GM21717 (cell line): ENCODE results near the gene KLRF2.

Experiments
- ATAC-seq: cut with Tn5 transposase; IDR thresholded peaks from one replicate; pipeline ENCODE4 v1.9.1; 2021; ENCODE audit warnings: mild to moderate bottlenecking, moderate library complexity; ENCODE audit not compliant: unreplicated experiment

KLRF2 gene

DNA sequence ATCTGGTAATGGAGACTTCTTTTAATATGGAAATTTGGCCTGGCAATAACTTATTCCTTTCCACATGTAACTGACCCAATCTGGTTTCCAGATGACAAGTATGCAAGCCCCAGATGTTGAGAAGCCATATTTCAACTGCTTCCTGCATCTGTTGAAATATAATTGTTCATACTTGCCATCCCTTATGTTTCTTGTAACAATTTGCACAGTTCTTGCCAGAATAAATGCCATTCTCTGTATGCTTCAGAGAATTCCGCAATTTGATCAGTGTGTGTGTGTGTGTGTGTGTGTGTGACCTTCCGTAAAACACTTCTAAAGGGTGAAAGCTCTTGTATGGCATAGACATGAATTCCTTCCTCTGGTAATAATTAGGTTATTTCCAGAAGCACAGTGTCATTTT lies 52.7 kb downstream of the KLRF2 start:
- no peak for ATAC-seq

DNA sequence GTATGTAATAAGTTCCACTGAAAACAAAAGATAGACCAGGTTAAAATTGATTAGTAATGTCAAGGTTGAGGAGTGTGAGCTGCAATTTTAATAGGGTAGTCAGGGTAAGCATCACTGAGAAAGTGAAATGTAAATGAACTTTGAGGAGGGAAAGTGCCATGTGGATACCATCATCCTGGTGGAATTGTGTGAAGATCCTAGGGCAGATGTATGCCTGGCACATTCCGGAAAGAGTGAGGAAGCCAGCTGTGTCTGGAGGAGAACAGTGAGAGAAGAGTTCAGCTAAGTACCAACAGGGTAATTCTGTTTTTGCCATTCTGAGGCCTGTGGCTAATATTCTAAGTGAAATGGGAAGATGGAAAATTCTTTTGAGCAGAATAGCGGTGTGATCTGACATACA lies 53.7 kb downstream of the KLRF2 start:
- ATAC-seq = no peak

DNA sequence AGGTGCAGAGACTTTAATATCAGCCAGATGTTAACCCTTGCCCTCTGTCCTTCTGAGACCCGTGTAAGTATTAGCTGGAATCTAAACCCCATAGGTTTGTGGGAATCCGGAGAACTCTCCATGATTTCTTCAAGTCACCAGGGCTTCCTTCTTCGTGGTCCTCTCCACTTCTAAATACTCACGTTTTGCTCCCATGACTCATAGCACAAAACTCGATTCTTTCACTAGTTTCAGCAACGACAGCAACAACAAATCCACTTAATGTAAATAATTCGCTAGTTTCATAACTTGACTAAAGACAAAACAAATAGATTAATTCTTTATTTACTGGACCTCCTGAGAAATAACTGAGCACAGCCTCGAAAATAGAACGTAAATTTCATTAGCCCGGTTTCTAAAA lies 55.3 kb downstream of the KLRF2 start:
- no peak for ATAC-seq

DNA sequence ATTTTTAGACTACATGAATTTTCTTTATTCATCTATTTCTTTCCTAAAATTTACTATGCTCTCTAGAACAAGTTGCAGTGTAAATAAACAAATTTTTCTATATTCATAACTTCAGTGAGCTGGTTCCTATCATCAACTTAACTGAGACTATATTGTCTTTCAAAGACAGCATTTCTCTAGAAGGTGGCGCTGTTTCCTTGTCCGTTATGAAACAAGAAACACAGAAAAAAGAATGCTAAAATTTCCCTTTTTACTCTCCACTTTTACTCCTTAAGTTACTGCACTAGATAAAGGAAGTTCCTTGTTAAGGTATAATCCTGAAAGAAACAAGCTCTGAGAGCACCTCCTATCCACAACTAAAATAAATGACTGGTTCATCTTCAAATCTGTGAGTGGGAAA lies 59.1 kb downstream of the KLRF2 start:
- ATAC-seq = no peak

DNA sequence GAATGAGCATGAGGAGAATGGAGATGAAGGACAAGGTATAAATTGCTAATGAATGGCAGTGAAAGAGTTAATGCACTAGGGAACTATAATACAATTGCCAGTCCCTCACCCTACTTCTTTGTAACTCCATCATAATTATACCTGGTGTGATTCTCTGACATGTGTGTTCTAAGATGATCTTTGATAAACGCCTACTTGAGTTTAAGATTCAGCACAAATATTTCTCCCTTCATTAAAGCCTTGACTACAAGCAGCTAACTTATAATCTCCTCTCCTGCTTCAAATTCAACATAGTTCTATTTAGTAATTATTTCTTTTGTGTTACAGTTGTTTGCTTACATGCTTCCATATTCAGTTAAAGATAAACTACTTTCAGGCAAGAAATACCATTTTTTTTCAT lies 60.5 kb downstream of the KLRF2 start:
- ATAC-seq = no peak

DNA sequence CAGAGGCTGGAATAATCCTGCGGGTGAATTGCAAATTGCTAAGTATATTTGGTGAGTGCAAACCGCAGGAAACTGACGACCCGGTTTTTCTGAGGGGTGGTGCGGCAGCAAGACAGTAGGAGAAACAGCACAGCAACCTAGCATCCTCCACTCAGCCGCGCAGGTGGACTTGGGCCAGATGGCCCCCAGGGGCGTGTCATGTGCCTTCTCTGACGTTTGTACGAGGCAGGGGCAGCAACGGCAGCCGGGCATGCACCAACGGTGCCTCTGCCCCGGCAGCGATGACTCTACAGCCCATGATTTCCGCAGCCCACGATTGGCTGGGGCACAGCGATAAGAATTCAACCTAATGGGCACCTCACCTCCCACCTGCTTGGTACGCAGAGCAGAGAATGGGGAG lies 62.0 kb downstream of the KLRF2 start:
- no peak for ATAC-seq

GRCh38 chr12:9944391-9944790 lies 63.1 kb downstream of the KLRF2 start:
- ATAC-seq = no peak
